ENCODE measurements around the gene DNAH3.
"Not testable (repeated sequence)": the region's sequence is repeated elsewhere in the genome, so short reads cannot be mapped to it uniquely, and the experiment has no call there.

DNAH3 gene

GRCh38 chr16:21150375-21151001 lies at the start of gene DNAH3:
Gene DNAH3 (minus strand): TSS chr16:21150846. CDS start chr16:21150319, 527 bp downstream.
- DNase-seq (ENCODE audit: low spot score): no peak

GRCh38 chr16:21199607-21200218 lies 49.1 kb upstream of the DNAH3 start:
- no peak for DNase-seq (ENCODE audit: low spot score)

GRCh38 chr16:21197621-21198020 lies 47.0 kb upstream of the DNAH3 start:
- DNase-seq (ENCODE audit: low spot score): no peak

GRCh38 chr16:21197112-21197511 lies 46.5 kb upstream of the DNAH3 start:
- no peak for DNase-seq (ENCODE audit: low spot score)

- not testable (repeated sequence) for DNase-seq (ENCODE audit: low spot score)
Measured at GRCh38 chr16:21195330-21195729, 44.7 kb upstream of the DNAH3 start.

- no peak for DNase-seq (ENCODE audit: low spot score)
Measured at GRCh38 chr16:21194771-21195301, 44.2 kb upstream of the DNAH3 start.

GRCh38 chr16:21192991-21193390 lies 42.3 kb upstream of the DNAH3 start:
- no peak for DNase-seq (ENCODE audit: low spot score)

GRCh38 chr16:21190599-21190998 lies 40.0 kb upstream of the DNAH3 start:
- no peak for DNase-seq (ENCODE audit: low spot score)

- no peak for DNase-seq (ENCODE audit: low spot score)
Measured at GRCh38 chr16:21190013-21190412, 39.4 kb upstream of the DNAH3 start.

GRCh38 chr16:21189311-21189710 lies 38.7 kb upstream of the DNAH3 start:
- no peak for DNase-seq (ENCODE audit: low spot score)

- no peak for DNase-seq (ENCODE audit: low spot score)
Measured at GRCh38 chr16:21186326-21186691, 35.7 kb upstream of the DNAH3 start.

- DNase-seq (ENCODE audit: low spot score): no peak
Measured at GRCh38 chr16:21185659-21186325, 35.1 kb upstream of the DNAH3 start.

GRCh38 chr16:21184834-21185233 lies 34.2 kb upstream of the DNAH3 start:
- DNase-seq (ENCODE audit: low spot score): no peak

- no peak for DNase-seq (ENCODE audit: low spot score)
Measured at GRCh38 chr16:21183995-21184394, 33.3 kb upstream of the DNAH3 start.

- no peak for DNase-seq (ENCODE audit: low spot score)
Measured at GRCh38 chr16:21179983-21180365, 29.3 kb upstream of the DNAH3 start.

GRCh38 chr16:21179126-21179982 lies 28.7 kb upstream of the DNAH3 start:
- no peak for DNase-seq (ENCODE audit: low spot score)

- DNase-seq (ENCODE audit: low spot score): no peak
Measured at GRCh38 chr16:21175397-21175796, 24.8 kb upstream of the DNAH3 start.

- DNase-seq (ENCODE audit: low spot score): no peak
Measured at GRCh38 chr16:21172650-21173049, 22.0 kb upstream of the DNAH3 start.

- DNase-seq (ENCODE audit: low spot score): not testable (repeated sequence)
Measured at GRCh38 chr16:21170116-21170515, 19.5 kb upstream of the DNAH3 start.

GRCh38 chr16:21169249-21169981 lies 18.8 kb upstream of the DNAH3 start:
- no peak for DNase-seq (ENCODE audit: low spot score)

GRCh38 chr16:21167929-21168602 lies 17.4 kb upstream of the DNAH3 start:
- DNase-seq (ENCODE audit: low spot score): no peak

Measured in NAMALWA (cell line).